SK-N-SH (cell line): ENCODE data around the gene THSD7A. TPM values are rescaled to one million over a fixed set of nuclear protein-coding genes. Genes with fewer than 3 reads are reported as not detected.

Experiments used
- CTCF ChIA-PET: fragments of 300-600, 350-600 bp; formaldehyde crosslinking; extraction: SDS; loops from one replicate; lab custom pipeline; 2021; lab: Yijun Ruan, JAX
- POLR2A ChIA-PET: fragments of 350-600 bp; sonication (Branson Sonifier 250); formaldehyde crosslinking; extraction: SDS; loops from one replicate; lab custom pipeline; 2020; ENCODE audit warnings: antibody characterized with exemption, inconsistent platforms; lab: Yijun Ruan, JAX
- DNase-seq: peaks from one replicate; pipeline ENCODE4 v3.0.0; 2012
- H2AFZ ChIP-seq: fragments of 200-600 bp; sonication (generic); 2 replicates; pipeline ENCODE4 v1.8.1; 2016; ENCODE audit warnings: antibody characterized with exemption, mild to moderate bottlenecking, low read depth
- H3F3A ChIP-seq: fragments of 200-600 bp; sonication (generic); replicated peaks from 2 replicates; pipeline ENCODE3; 2016; ENCODE audit warnings: antibody characterized with exemption, mild to moderate bottlenecking; ENCODE audit not compliant: insufficient read depth
- H3K27ac ChIP-seq, 2 experiments: fragments of 200-500 bp in 1 of 2; fragments of 200-600 bp in 1 of 2; sonication (Bioruptor generic) in 1 of 2; sonication (generic), shearing (Covaris generic) in 1 of 2; 2 replicates each; pipeline versions ENCODE4 v1.5.1 to v1.6.1; 2014 to 2016; ENCODE audit warnings: low read depth in 2 of 2, inconsistent platforms in 1 of 2, low read length in 1 of 2, mild to moderate bottlenecking in 1 of 2, mixed read lengths in 1 of 2
- H3K27me3 ChIP-seq: fragments of 200-600 bp; sonication (generic), shearing (Covaris generic); 2 replicates; pipeline ENCODE4 v1.6.1; 2016; ENCODE audit warnings: mixed run types; ENCODE audit not compliant: insufficient read depth
- H3K36me3 ChIP-seq, 2 experiments: fragments of 200-500 bp in 1 of 2; fragments of 200-600 bp in 1 of 2; sonication (Bioruptor generic) in 1 of 2; sonication (generic) in 1 of 2; replicated peaks in 1 of 2; 2 replicates each; pipeline versions ENCODE3 to v1.5.1; 2014 to 2016; ENCODE audit warnings: low read length in 1 of 2, mild to moderate bottlenecking in 1 of 2; ENCODE audit not compliant: insufficient read depth in 2 of 2, control insufficient read depth in 1 of 2
- H3K4me1 ChIP-seq, 2 experiments: fragments of 200-500 bp in 1 of 2; fragments of 200-600 bp in 1 of 2; sonication (Bioruptor generic) in 1 of 2; sonication (generic), shearing (Covaris generic) in 1 of 2; 2 replicates each; pipeline versions ENCODE4 v1.5.1 to v1.6.1; 2014 to 2016; ENCODE audit warnings: low read depth in 1 of 2, low read length in 1 of 2, mixed run types in 1 of 2; ENCODE audit not compliant: insufficient read depth in 2 of 2, control insufficient read depth in 1 of 2
- H3K4me2 ChIP-seq: fragments of 200-600 bp; sonication (generic), shearing (Covaris generic); 2 replicates; pipeline ENCODE4 v1.6.1; 2017; ENCODE audit warnings: mixed run types
- H3K4me3 ChIP-seq, 2 experiments: fragments of 200-500 bp in 1 of 2; fragments of 200-600 bp in 1 of 2; sonication (Bioruptor generic) in 1 of 2; sonication (generic), shearing (Covaris generic) in 1 of 2; 2 replicates each; pipeline versions ENCODE4 v1.5.1 to v1.8.1; 2014 to 2016; ENCODE audit warnings: low read depth in 2 of 2, inconsistent platforms in 1 of 2, low read length in 1 of 2, mild to moderate bottlenecking in 1 of 2, mixed read lengths in 1 of 2, moderate library complexity in 1 of 2
- H3K79me2 ChIP-seq: fragments of 200-600 bp; sonication (generic); 2 replicates; pipeline ENCODE4 v1.8.1; 2017; ENCODE audit warnings: mild to moderate bottlenecking; ENCODE audit not compliant: insufficient read depth
- H3K9ac ChIP-seq: fragments of 200-600 bp; sonication (generic); 2 replicates; pipeline ENCODE4 v1.6.1; 2017; ENCODE audit warnings: mixed run types
- H3K9me2 ChIP-seq: fragments of 200-600 bp; sonication (generic); 2 replicates; pipeline ENCODE4 v1.6.1; 2017; ENCODE audit warnings: mixed run types
- H3K9me3 ChIP-seq: fragments of 200-600 bp; sonication (generic); 2 replicates; pipeline ENCODE4 v1.6.1; 2017; ENCODE audit warnings: mixed run types, mild to moderate bottlenecking, moderate library complexity
- H4K20me1 ChIP-seq: fragments of 200-600 bp; sonication (generic); 2 replicates; pipeline ENCODE4 v1.6.1; 2017; ENCODE audit warnings: mild to moderate bottlenecking, mixed run types; ENCODE audit not compliant: insufficient read depth
- FOSL2 ChIP-seq: IDR thresholded peaks from 2 replicates; pipeline ENCODE4 v1.4.0; 2012; ENCODE audit warnings: low read depth, mild to moderate bottlenecking, moderate library complexity, borderline replicate concordance
- FOXJ3 ChIP-seq: sonication (generic); formaldehyde crosslinking; IDR thresholded peaks from 2 replicates; pipeline ENCODE4 v1.5.1; 2020; ENCODE audit warnings: mild to moderate bottlenecking, missing genetic modification reagents
- FOXM1 ChIP-seq: IDR thresholded peaks from 2 replicates; pipeline ENCODE4 v1.4.0; 2012; ENCODE audit warnings: low read depth, mild to moderate bottlenecking
- GATA2 ChIP-seq: sonication (generic); formaldehyde crosslinking; IDR thresholded peaks from 2 replicates; pipeline ENCODE4 v1.5.0; 2020; ENCODE audit warnings: mild to moderate bottlenecking, missing genetic modification reagents
- IRF3 ChIP-seq: fragments of 150-350 bp; IDR thresholded peaks from 2 replicates; pipeline ENCODE4 v1.6.1; 2016; ENCODE audit warnings: mild to moderate bottlenecking, low read depth, low read length
- MAX ChIP-seq: IDR thresholded peaks from 2 replicates; pipeline ENCODE4 v1.4.0; 2012; ENCODE audit warnings: low read depth
- MEF2A ChIP-seq: IDR thresholded peaks from 2 replicates; pipeline ENCODE4 v1.4.0; 2012; ENCODE audit warnings: low read depth, borderline replicate concordance
- MXI1 ChIP-seq: IDR thresholded peaks from 2 replicates; pipeline ENCODE4 v1.6.1; 2012; ENCODE audit warnings: mild to moderate bottlenecking, low read depth, low read length, improper control_type of control experiment
- NRF1 ChIP-seq: IDR thresholded peaks from 2 replicates; pipeline ENCODE4 v1.6.1; 2012; ENCODE audit warnings: low read depth, mild to moderate bottlenecking, low read length
- PBX3 ChIP-seq: IDR thresholded peaks from 2 replicates; pipeline ENCODE4; 2012
- RAD21 ChIP-seq: IDR thresholded peaks from 2 replicates; pipeline ENCODE4 v1.6.1; 2012; ENCODE audit warnings: mild to moderate bottlenecking, low read length
- RFX5 ChIP-seq: IDR thresholded peaks from 2 replicates; pipeline ENCODE4 v1.6.1; 2012; ENCODE audit warnings: mild to moderate bottlenecking, improper control_type of control experiment, low read length
- RXRA ChIP-seq: IDR thresholded peaks from 2 replicates; pipeline ENCODE4 v1.4.0; 2012; ENCODE audit warnings: low read depth, mild to moderate bottlenecking, borderline replicate concordance
- SIN3A ChIP-seq: IDR thresholded peaks from 2 replicates; pipeline ENCODE4 v1.6.1; 2012; ENCODE audit warnings: low read depth, mild to moderate bottlenecking, low read length, moderate library complexity, borderline replicate concordance
- SMC3 ChIP-seq: IDR thresholded peaks from 2 replicates; pipeline ENCODE4 v1.6.1; 2012; ENCODE audit warnings: low read depth, low read length, improper control_type of control experiment
- TAF1 ChIP-seq: IDR thresholded peaks from 2 replicates; pipeline ENCODE4 v1.6.1; 2012; ENCODE audit warnings: low read depth, mild to moderate bottlenecking, low read length, moderate library complexity, borderline replicate concordance
- TEAD4 ChIP-seq: IDR thresholded peaks from 2 replicates; pipeline ENCODE4 v1.4.0; 2012; ENCODE audit warnings: mild to moderate bottlenecking, borderline replicate concordance; ENCODE audit not compliant: insufficient read depth
- USF1 ChIP-seq: IDR thresholded peaks from 2 replicates; pipeline ENCODE4 v1.4.0; 2012; ENCODE audit warnings: low read depth, borderline replicate concordance
- USF2 ChIP-seq: fragments of 150-350 bp; IDR thresholded peaks from 2 replicates; pipeline ENCODE4 v1.6.1; 2017; ENCODE audit warnings: antibody characterized with exemption, low read length, low read depth, borderline replicate concordance
- WGBS: methylation state at CpG from one replicate; pipeline ENCODE4 v1.1.6; 2017; ENCODE audit warnings: low lambda C conversion rate; 5-methylcytosine and 5-hydroxymethylcytosine counted together
- polyA plus RNA-seq, 3 experiments: library from polyadenylated mRNA; depleted of rRNA; stranded (reverse); fragments of >200 nt; gene quantifications; 2 replicates each; pipeline ENCODE4 v1.2.3, GENCODE V29; 2012

The THSD7A gene
- polyA plus RNA-seq, 1 of the 3 experiments (the other 2 are of a cell fraction), result 0.16 TPM

GRCh38 chr7:11452476-11452875 is 379.5 kb downstream of the THSD7A start:
- TF ChIP-seq FOXJ3 (CRISPR knock-in tag) (no peak), SIN3A (no peak), MXI1 (no peak), GATA2 (no peak), RFX5 (no peak), USF2 (no peak), SMC3 (no peak), MAX (no peak), NRF1 (no peak), FOSL2 (no peak), RXRA (no peak), TEAD4 (no peak), MEF2A (no peak), TAF1 (no peak), USF1 (no peak), FOXM1 (no peak), RAD21 (no peak), IRF3 (no peak), PBX3 (no peak)
- ChIA-PET CTCF (interaction anchor here (0.9 to 1.7 kb wide), 4 partner anchors 15 to 379 kb away, joined by 3 to 5 read pairs (median 3); partner anchors contain the start of gene THSD7A), POLR2A (no interaction called here)
- no peak for DNase-seq
- Histone ChIP-seq H3F3A (no peaks in the 10 kb centered on the region), H3K9me3 (no peaks in the 10 kb centered on the region), H3K4me1 (peaks cover 0 to 2% of the 10 kb centered on the region in 2 experiments; a peak in 1 of 4 replicates), H3K79me2 (no peaks in the 10 kb centered on the region), H3K27me3 (no peaks in the 10 kb centered on the region), H3K9ac (no peak overlapping the region), H3K4me3 (no peak overlapping the region), H3K9me2 (no peaks in the 10 kb centered on the region), H3K27ac (no peak overlapping the region), H3K4me2 (no peak overlapping the region), H3K36me3 (peaks cover 0 to 23% of the 10 kb centered on the region in 2 experiments), H2AFZ (no peak overlapping the region), H4K20me1 (no peaks in the 10 kb centered on the region)
- 48% methylated on average over 3 of the region's 3 CpGs for WGBS
